Adipose tissue (tissue), 3 donors: ENCODE results near the gene CNTNAP5. TPM values are rescaled to one million over a fixed set of nuclear protein-coding genes. Genes with fewer than 3 reads are reported as not detected.

Experiments used
- H3K27ac ChIP-seq: one replicate; pipeline ENCODE4 v1.5.1; 2013; ENCODE audit warnings: low read depth, low read length
- WGBS, 3 donors: extraction: QIAGEN DNeasy Blood & Tissue Kit; methylation state at CpG; one replicate each; pipeline ENCODE4 v1.1.7; 2013; 5-methylcytosine and 5-hydroxymethylcytosine counted together
- polyA plus RNA-seq, 3 donors: library from polyadenylated mRNA; stranded (reverse); fragments of 200-250 nt; gene quantifications; one replicate each; pipeline ENCODE4 v1.2.3, GENCODE V29; 2013
- donor health status: healthy with polysubstance abuse.
- donor health status: Bipolar disorder and iron deficiency.
- donor health status: healthy.

CNTNAP5 gene
- polyA plus RNA-seq, 3 donors = 0.10 TPM; not detected in 2

- WGBS, 3 donors = 34 to 55% (median 50%) methylated on average over 2 of the region's 2 CpGs
- H3K27ac ChIP-seq = no peak overlapping the region
Observed at GRCh38 chr2:124211461-124211860, 186.4 kb downstream of the CNTNAP5 start.

GRCh38 chr2:124213977-124214587 is 189.0 kb downstream of the CNTNAP5 start:
- 59 to 68% (median 64%) methylated on average over 7 of the region's 7 CpGs for WGBS, 3 donors
- no peak overlapping the region for H3K27ac ChIP-seq

- H3K27ac ChIP-seq = no peak overlapping the region
Observed at GRCh38 chr2:124246170-124246569, 221.1 kb downstream of the CNTNAP5 start.

GRCh38 chr2:124248386-124248785 is 223.3 kb downstream of the CNTNAP5 start:
- H3K27ac ChIP-seq = no peak overlapping the region

More at GRCh38 chr2:124246170-124246569, 221.1 kb downstream of the CNTNAP5 start:
- WGBS, 3 donors = 75 to 91% (median 78%) methylated on average over 4 of the region's 4 CpGs

- no peak overlapping the region for H3K27ac ChIP-seq
- WGBS, 3 donors = 47 to 65% (median 64%) methylated on average over 2 of the region's 2 CpGs
Observed at GRCh38 chr2:124250433-124250832, 225.3 kb downstream of the CNTNAP5 start.

GRCh38 chr2:124254621-124255020 is 229.5 kb downstream of the CNTNAP5 start:
- WGBS, 3 donors = 84 to 92% (median 91%) methylated on average over 5 of the region's 5 CpGs
- H3K27ac ChIP-seq = no peak overlapping the region

- 33 to 59% (median 52%) methylated on average over 1 of the region's 1 CpG for WGBS, 3 donors
- H3K27ac ChIP-seq = no peak overlapping the region
Observed at GRCh38 chr2:124257120-124257519, 232.0 kb downstream of the CNTNAP5 start.

- WGBS, 3 donors = 70 to 91% (median 86%) methylated on average over 6 of the region's 6 CpGs
- no peak overlapping the region for H3K27ac ChIP-seq
Observed at GRCh38 chr2:124258140-124258880, 233.2 kb downstream of the CNTNAP5 start.

- 59 to 81% (median 78%) methylated on average over 5 of the region's 5 CpGs for WGBS, 3 donors
- no peak overlapping the region for H3K27ac ChIP-seq
Observed at GRCh38 chr2:124261456-124261855, 236.4 kb downstream of the CNTNAP5 start.

GRCh38 chr2:124264551-124265091 is 239.5 kb downstream of the CNTNAP5 start:
- no peak overlapping the region for H3K27ac ChIP-seq
- WGBS, 3 donors = 74 to 81% (median 75%) methylated on average over 6 of the region's 6 CpGs

GRCh38 chr2:124267794-124268193 is 242.7 kb downstream of the CNTNAP5 start:
- H3K27ac ChIP-seq = no peak overlapping the region
- WGBS, 3 donors = 49 to 62% (median 53%) methylated on average over 5 of the region's 5 CpGs

GRCh38 chr2:124269348-124269747 is 244.3 kb downstream of the CNTNAP5 start:
- 36 to 85% (median 78%) methylated on average over 7 of the region's 7 CpGs for WGBS, 3 donors
- H3K27ac ChIP-seq = no peak overlapping the region

GRCh38 chr2:124272261-124272841 is 247.3 kb downstream of the CNTNAP5 start:
- H3K27ac ChIP-seq = no peak overlapping the region
- WGBS, 3 donors = 63 to 86% (median 76%) methylated on average over 1 of the region's 1 CpG

- 54 to 72% (median 59%) methylated on average over 10 of the region's 10 CpGs for WGBS, 3 donors
- H3K27ac ChIP-seq = no peak overlapping the region
Observed at GRCh38 chr2:124281541-124281940, 256.5 kb downstream of the CNTNAP5 start.

GRCh38 chr2:124283096-124283495 is 258.0 kb downstream of the CNTNAP5 start:
- H3K27ac ChIP-seq = no peak overlapping the region

GRCh38 chr2:124286089-124286783 is 261.1 kb downstream of the CNTNAP5 start:
- WGBS, 3 donors = 77 to 82% (median 78%) methylated on average over 7 of the region's 7 CpGs
- H3K27ac ChIP-seq = no peak overlapping the region

- WGBS, 3 donors = 38 to 64% (median 60%) methylated on average over 1 of the region's 1 CpG
- no peak overlapping the region for H3K27ac ChIP-seq
Observed at GRCh38 chr2:124289060-124289459, 264.0 kb downstream of the CNTNAP5 start.

GRCh38 chr2:124289615-124290014 is 264.5 kb downstream of the CNTNAP5 start:
- 56 to 83% (median 79%) methylated on average over 1 of the region's 1 CpG for WGBS, 3 donors
- no peak overlapping the region for H3K27ac ChIP-seq

GRCh38 chr2:124296470-124296869 is 271.4 kb downstream of the CNTNAP5 start:
- WGBS, 3 donors = 61 to 89% (median 63%) methylated on average over 2 of the region's 2 CpGs
- no peak overlapping the region for H3K27ac ChIP-seq
